IMR-90 (cell line): ENCODE measurements around the gene CDKAL1. TPM values are rescaled to one million over a fixed set of nuclear protein-coding genes. Genes with fewer than 3 reads are reported as not detected.

Experiments
- ATAC-seq: fragments of 200-7000 bp; cut with Tn5 transposase; 2 replicates; pipeline ENCODE4 v1.9.1; 2020; ENCODE audit warnings: low read depth, mild to moderate bottlenecking, moderate library complexity
- BruUV-seq: library from RNA; stranded (reverse); fragments of 400-500 nt; replicated peaks from 2 replicates; lab custom pipeline; 2021; lab: Mats Ljungman, UMichigan
- CTCF ChIA-PET: fragments of 300-600 bp; formaldehyde crosslinking; extraction: SDS; loops from one replicate; lab custom pipeline; 2021; ENCODE audit warnings: antibody characterized with exemption; lab: Yijun Ruan, JAX
- POLR2A ChIA-PET: fragments of 300-600 bp; sonication (Branson Sonifier 250); formaldehyde crosslinking; loops from one replicate; lab custom pipeline; 2022; ENCODE audit warnings: antibody characterized with exemption; ENCODE audit not compliant: unreplicated experiment; lab: Charles Lee
- DNase-seq: peaks from one replicate; pipeline ENCODE4 v3.0.0; 2013
- H2AFZ ChIP-seq: replicated peaks from 2 replicates; pipeline ENCODE3; 2013; ENCODE audit warnings: low read length, mild to moderate bottlenecking; ENCODE audit not compliant: poor library complexity
- H2AK5ac ChIP-seq: 2 replicates; pipeline ENCODE4 v1.6.1; 2013; ENCODE audit warnings: low read depth, low read length, inconsistent platforms
- H2AK9ac ChIP-seq: replicated peaks from 2 replicates; pipeline ENCODE3; 2013; ENCODE audit warnings: mild to moderate bottlenecking, low read depth, low read length, moderate library complexity; ENCODE audit not compliant: poor library complexity
- H2BK120ac ChIP-seq: 2 replicates; pipeline ENCODE4 v1.6.1; 2013; ENCODE audit warnings: low read depth, low read length, inconsistent platforms
- H2BK15ac ChIP-seq: 3 replicates; pipeline ENCODE4 v1.6.1; 2013; ENCODE audit warnings: low read depth, low read length, inconsistent platforms
- H2BK20ac ChIP-seq: 2 replicates; pipeline ENCODE4 v1.6.1; 2013; ENCODE audit warnings: low read depth, mild to moderate bottlenecking, inconsistent platforms, low read length, moderate library complexity
- H2BK5ac ChIP-seq: 2 replicates; pipeline ENCODE4 v1.6.1; 2013; ENCODE audit warnings: mild to moderate bottlenecking, low read depth, low read length, inconsistent platforms; ENCODE audit not compliant: poor library complexity, severe bottlenecking
- H3K14ac ChIP-seq: replicated peaks from 2 replicates; pipeline ENCODE4 v1.6.1; 2013; ENCODE audit warnings: low read depth, low read length, inconsistent platforms
- H3K18ac ChIP-seq: 2 replicates; pipeline ENCODE4 v1.6.1; 2013; ENCODE audit warnings: low read depth, low read length, control low read depth
- H3K23ac ChIP-seq: 2 replicates; pipeline ENCODE4 v1.6.1; 2013; ENCODE audit warnings: low read depth, low read length, inconsistent platforms
- H3K27ac ChIP-seq: 2 replicates; pipeline ENCODE4 v1.5.1; 2013; ENCODE audit warnings: mild to moderate bottlenecking, control low read depth, low read length; ENCODE audit not compliant: insufficient read depth
- H3K27me3 ChIP-seq: 2 replicates; pipeline ENCODE4 v1.6.1; 2013; ENCODE audit warnings: low read length; ENCODE audit not compliant: control insufficient read depth, insufficient read depth
- H3K36me3 ChIP-seq: 2 replicates; pipeline ENCODE4 v1.6.1; 2013; ENCODE audit warnings: low read length, mixed read lengths; ENCODE audit not compliant: control insufficient read depth, insufficient read depth
- H3K4ac ChIP-seq: 2 replicates; pipeline ENCODE4 v1.6.1; 2013; ENCODE audit warnings: low read depth, low read length, inconsistent platforms
- H3K4me1 ChIP-seq: 2 replicates; pipeline ENCODE4 v1.6.1; 2013; ENCODE audit warnings: low read length, mixed read lengths; ENCODE audit not compliant: control insufficient read depth, insufficient read depth
- H3K4me2 ChIP-seq: 2 replicates; pipeline ENCODE4 v1.6.1; 2013; ENCODE audit warnings: low read depth, mild to moderate bottlenecking, control low read depth, low read length, moderate library complexity
- H3K4me3 ChIP-seq: 2 replicates; pipeline ENCODE4 v1.5.1; 2013; ENCODE audit warnings: low read depth, mild to moderate bottlenecking, control low read depth, low read length, moderate library complexity; ENCODE audit not compliant: insufficient read depth
- H3K56ac ChIP-seq: 2 replicates; pipeline ENCODE4 v1.6.1; 2013; ENCODE audit warnings: low read length, inconsistent platforms; ENCODE audit not compliant: insufficient read depth; ENCODE audit errors: extremely low read depth
- H3K79me1 ChIP-seq, 2 experiments: 2 replicates each; pipeline ENCODE4 v1.6.1; 2013; ENCODE audit warnings: low read length in 2 of 2, inconsistent platforms in 1 of 2, low read depth in 1 of 2
- H3K9ac ChIP-seq: 2 replicates; pipeline ENCODE4 v1.6.1; 2013; ENCODE audit warnings: low read depth, low read length, control low read depth
- H3K9me1 ChIP-seq: 2 replicates; pipeline ENCODE4 v1.6.1; 2013; ENCODE audit warnings: low read length, inconsistent platforms; ENCODE audit not compliant: insufficient read depth
- H3K9me3 ChIP-seq: 2 replicates; pipeline ENCODE4 v1.6.1; 2013; ENCODE audit warnings: low read length; ENCODE audit not compliant: control insufficient read depth, insufficient read depth
- H4K20me1 ChIP-seq: 2 replicates; pipeline ENCODE4 v1.6.1; 2013; ENCODE audit warnings: low read length, inconsistent platforms; ENCODE audit not compliant: insufficient read depth
- H4K5ac ChIP-seq: 2 replicates; pipeline ENCODE4 v1.6.1; 2013; ENCODE audit warnings: mild to moderate bottlenecking, low read depth, low read length, control low read depth
- H4K8ac ChIP-seq, 2 experiments: 2 replicates each; pipeline ENCODE4 v1.6.1; 2013; ENCODE audit warnings: low read depth in 2 of 2, low read length in 2 of 2, control low read depth in 1 of 2, inconsistent platforms in 1 of 2
- H4K91ac ChIP-seq: 2 replicates; pipeline ENCODE4 v1.6.1; 2013; ENCODE audit warnings: low read depth, low read length, inconsistent platforms; ENCODE audit not compliant: insufficient read depth
- BHLHE40 ChIP-seq: fragments of 150-350 bp; IDR thresholded peaks from 2 replicates; pipeline ENCODE4 v1.6.1; 2016; ENCODE audit warnings: mild to moderate bottlenecking, low read depth, low read length
- CEBPB ChIP-seq: IDR thresholded peaks from 2 replicates; pipeline ENCODE4 v1.6.1; 2012; ENCODE audit warnings: low read depth, low read length, improper control_type of control experiment
- CHD1 ChIP-seq: IDR thresholded peaks from 2 replicates; pipeline ENCODE4 v1.6.1; 2012; ENCODE audit warnings: low read depth, low read length, improper control_type of control experiment
- CTCF ChIP-seq: conservative IDR thresholded peaks from 2 replicates; pipeline ENCODE4 v1.5.1; 2012; ENCODE audit warnings: mild to moderate bottlenecking, low read depth, low read length, improper control_type of control experiment
- ELK1 ChIP-seq: fragments of 150-350 bp; IDR thresholded peaks from 2 replicates; pipeline ENCODE4 v1.6.1; 2016; ENCODE audit warnings: low read depth, mild to moderate bottlenecking, low read length, moderate library complexity, borderline replicate concordance
- FOS ChIP-seq: fragments of 150-350 bp; IDR thresholded peaks from 2 replicates; pipeline ENCODE4 v1.6.1; 2016; ENCODE audit warnings: low read depth, low read length
- MAFK ChIP-seq: IDR thresholded peaks from 2 replicates; pipeline ENCODE4 v1.6.1; 2012; ENCODE audit warnings: low read depth, low read length, improper control_type of control experiment
- MAZ ChIP-seq: IDR thresholded peaks from 2 replicates; pipeline ENCODE4 v1.6.1; 2012; ENCODE audit warnings: low read depth, mild to moderate bottlenecking, low read length, improper control_type of control experiment, moderate library complexity, borderline replicate concordance
- MXI1 ChIP-seq: IDR thresholded peaks from 2 replicates; pipeline ENCODE4 v1.6.1; 2012; ENCODE audit warnings: low read depth, mild to moderate bottlenecking, low read length, moderate library complexity, borderline replicate concordance
- NFE2L2 ChIP-seq: fragments of 150-350 bp; IDR thresholded peaks from 2 replicates; pipeline ENCODE4 v1.6.1; 2016; ENCODE audit warnings: low read depth, mild to moderate bottlenecking, low read length
- POLR2A ChIP-seq: IDR thresholded peaks from 2 replicates; pipeline ENCODE4 v1.6.1; 2012; ENCODE audit warnings: mild to moderate bottlenecking, low read depth, low read length
- RAD21 ChIP-seq: IDR thresholded peaks from 2 replicates; pipeline ENCODE4 v1.6.1; 2012; ENCODE audit warnings: low read length, improper control_type of control experiment
- RCOR1 ChIP-seq: IDR thresholded peaks from 2 replicates; pipeline ENCODE4 v1.6.1; 2012; ENCODE audit warnings: mild to moderate bottlenecking, low read length, improper control_type of control experiment; ENCODE audit not compliant: insufficient replicate concordance
- RFX5 ChIP-seq: IDR thresholded peaks from 2 replicates; pipeline ENCODE4 v1.8.0; 2012; ENCODE audit warnings: low read depth, mild to moderate bottlenecking, low read length, moderate library complexity
- SMC3 ChIP-seq: fragments of 150-350 bp; IDR thresholded peaks from 2 replicates; pipeline ENCODE4 v1.6.1; 2016; ENCODE audit warnings: low read depth, mild to moderate bottlenecking, antibody characterized with exemption, low read length, moderate library complexity
- USF2 ChIP-seq: fragments of 150-350 bp; IDR thresholded peaks from 2 replicates; pipeline ENCODE4 v1.6.1; 2017; ENCODE audit warnings: mild to moderate bottlenecking, antibody characterized with exemption, low read length, low read depth
- WGBS, 2 experiments: methylation state at CpG; one replicate each; pipeline versions ENCODE4 v1.1.5 to v1.1.7; 2013; ENCODE audit warnings: missing lambda C conversion rate in 2 of 2; ENCODE audit not compliant: insufficient read length in 1 of 2; ENCODE audit errors: extremely low coverage in 2 of 2; 5-methylcytosine and 5-hydroxymethylcytosine counted together
- dilution Hi-C: fragments of 300-500 bp; cut with HindIII; formaldehyde crosslinking; loops from one replicate; pipeline ENCODE4 v1.14.3; 2018; ENCODE audit warnings: low sequenced_read_pairs; ENCODE audit not compliant: unreplicated experiment
- in situ Hi-C: fragments of 300-500 bp; cut with MboI; formaldehyde crosslinking; loops from 3 replicates; pipeline ENCODE4 v1.14.3; 2019; ENCODE audit warnings: low sequenced_read_pairs, inconsistent platforms, mixed read lengths
- intact Hi-C: fragments of 100-400 bp; cut with micrococcal nuclease; formaldehyde crosslinking; loops from 2 replicates; pipeline ENCODE4 v1.10.0; 2022
- polyA plus RNA-seq, 3 experiments: library from polyadenylated mRNA; depleted of rRNA; stranded (reverse); fragments of >200 nt; gene quantifications; 2 replicates each; pipeline ENCODE4 v1.2.3, GENCODE V29; 2012; ENCODE audit warnings: low replicate concordance in 1 of 3
- total RNA-seq: library from RNA; depleted of rRNA; stranded (reverse); fragments of >200 nt; gene quantifications from 2 replicates; pipeline ENCODE4 v1.2.3, GENCODE V29; 2012

The CDKAL1 gene
- total and polyA plus RNA-seq, 2 of the 4 experiments (the other 2 are of a cell fraction) = 3.7 to 13.1 TPM

- ChIA-PET CTCF (no interaction called here), POLR2A (no interaction called here)
- Histone ChIP-seq H2AFZ (no peak overlapping the region), H3K4me2 (no peak overlapping the region), H3K9me1 (peaks cover 4% of the 10 kb centered on the region; the same call in 1 of the 2 replicates), H2BK20ac (no peak overlapping the region), H3K4ac (no peak overlapping the region), H3K4me3 (no peak overlapping the region), H3K27me3 (no peaks in the 10 kb centered on the region), H3K36me3 (no peaks in the 10 kb centered on the region), H4K20me1 (no peaks in the 10 kb centered on the region), H2AK5ac (no peak overlapping the region), H3K4me1 (peaks cover 5% of the 10 kb centered on the region), H3K56ac (no peak overlapping the region), H2BK15ac (no peak overlapping the region), H2BK5ac (no peak overlapping the region), H4K8ac (no peak overlapping the region), H3K9ac (no peak overlapping the region), H4K5ac (no peak overlapping the region), H3K23ac (no peak overlapping the region), H3K79me1 (no peaks in the 10 kb centered on the region), H2BK120ac (no peak overlapping the region), H3K14ac (no peak overlapping the region), H3K27ac (no peak overlapping the region), H3K18ac (no peak overlapping the region), H3K9me3 (no peaks in the 10 kb centered on the region), H4K91ac (no peak overlapping the region), H2AK9ac (no peak overlapping the region)
- dilution Hi-C loops (no loop called here), in situ Hi-C loops (no loop called here), intact Hi-C loops (no loop called here)
- ATAC-seq (no peak), DNase-seq (no peak)
- TF ChIP-seq BHLHE40 (no peak), USF2 (no peak), FOS (no peak), RCOR1 (no peak), POLR2A (no peak), MXI1 (no peak), CHD1 (no peak), RFX5 (no peak), CEBPB (no peak), SMC3 (no peak), MAFK (no peak), RAD21 (no peak), NFE2L2 (no peak), ELK1 (no peak), CTCF (no peak), MAZ (no peak)
- BruUV-seq = no TSS peak
- no CpG with 5 or more reads among the region's 2 CpGs for WGBS, 2 experiments
Observed at GRCh38 chr6:20955131-20955530, 420.9 kb downstream of the CDKAL1 start.
